BJ (cell line): ENCODE data around the gene CHRNA9. TPM values are rescaled to one million over a fixed set of nuclear protein-coding genes. Genes with fewer than 3 reads are reported as not detected.
A peak's percentile ranks its signal among the peaks of the same experiment; 100 is the strongest.

Experiments used
- CTCF ChIA-PET: fragments of 350-600 bp; formaldehyde crosslinking; extraction: SDS; loops from one replicate; lab custom pipeline; 2021; ENCODE audit warnings: antibody characterized with exemption, inconsistent platforms; lab: Yijun Ruan, JAX
- POLR2A ChIA-PET: fragments of 300-600 bp; sonication (Branson Sonifier 250); formaldehyde crosslinking; extraction: SDS; loops from one replicate; lab custom pipeline; 2021; ENCODE audit warnings: antibody characterized with exemption; lab: Charles Lee
- DNase-seq: peaks from one replicate; pipeline ENCODE4 v3.0.0-alpha.2; 2011; ENCODE audit warnings: low read depth
- H3K27me3 ChIP-seq: 2 replicates; pipeline ENCODE4 v1.6.0; 2011; ENCODE audit warnings: low read length; ENCODE audit not compliant: control insufficient read depth, insufficient read depth
- H3K36me3 ChIP-seq: 2 replicates; pipeline ENCODE4 v1.5.1; 2011; ENCODE audit warnings: low read length; ENCODE audit not compliant: control insufficient read depth, insufficient read depth
- H3K4me3 ChIP-seq: 2 replicates; pipeline ENCODE4 v1.5.1; 2011; ENCODE audit warnings: low read depth, mild to moderate bottlenecking, control low read depth, low read length
- polyA plus RNA-seq: library from polyadenylated mRNA; depleted of rRNA; stranded (reverse); fragments of >200 nt; gene quantifications from 2 replicates; pipeline ENCODE4 v1.2.3, GENCODE V29; 2011
- TF ChIP-seq, protein P1 (sequence below): IDR thresholded peaks from 2 replicates; pipeline ENCODE4 v1.5.1; 2011; ENCODE audit warnings: low read depth, mild to moderate bottlenecking, control low read depth, inconsistent platforms, low read length, moderate library complexity; ENCODE audit not compliant: insufficient read depth

Gene CHRNA9
- polyA plus RNA-seq, 1 experiment: 0.12 TPM

DNA sequence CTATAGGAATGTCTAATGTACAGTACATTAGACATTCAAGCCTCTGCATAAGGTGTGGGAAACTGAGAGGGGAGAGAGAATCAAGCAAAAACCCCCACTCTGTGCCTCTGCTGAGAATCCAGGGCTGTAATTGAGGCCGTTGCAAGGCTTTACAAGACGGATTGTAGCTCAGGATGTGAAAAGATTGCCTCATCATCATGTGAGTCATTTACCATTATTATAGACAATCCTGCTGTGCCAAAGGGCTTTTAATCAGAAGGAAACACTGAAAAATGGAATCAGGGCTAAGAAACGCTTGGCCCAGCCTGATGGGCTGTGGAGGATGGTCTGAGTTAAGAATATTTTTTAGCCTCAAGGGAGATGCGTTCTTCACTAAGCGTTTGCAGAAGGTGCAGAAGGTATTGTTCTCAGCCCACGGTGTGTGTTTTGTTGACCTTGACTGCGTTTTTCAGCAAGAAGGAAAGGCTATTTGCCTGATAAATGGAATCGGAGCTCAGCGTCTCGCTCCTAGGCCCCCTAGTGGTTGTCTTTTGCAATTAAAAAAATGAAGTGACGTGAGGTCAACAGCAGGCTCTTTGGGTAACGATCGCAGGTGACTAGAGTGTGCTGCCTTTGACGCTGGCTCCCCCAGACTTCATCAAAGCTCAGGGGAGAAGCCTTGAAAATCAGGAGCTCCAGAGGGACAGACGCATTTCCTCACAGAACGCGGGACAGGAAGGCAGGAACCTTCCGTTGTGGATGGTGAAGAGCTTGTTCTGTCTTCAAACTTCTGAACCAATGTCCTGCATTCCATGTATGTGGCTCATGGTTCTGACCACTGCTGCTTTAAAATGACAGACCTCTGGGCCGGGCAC, 18.1 kb upstream of the CHRNA9 start:
- H3K4me3 ChIP-seq: peak overlapping the region; percentile 16
- peak; percentile 82 for DNase-seq
- TF ChIP-seq, protein P1, sequence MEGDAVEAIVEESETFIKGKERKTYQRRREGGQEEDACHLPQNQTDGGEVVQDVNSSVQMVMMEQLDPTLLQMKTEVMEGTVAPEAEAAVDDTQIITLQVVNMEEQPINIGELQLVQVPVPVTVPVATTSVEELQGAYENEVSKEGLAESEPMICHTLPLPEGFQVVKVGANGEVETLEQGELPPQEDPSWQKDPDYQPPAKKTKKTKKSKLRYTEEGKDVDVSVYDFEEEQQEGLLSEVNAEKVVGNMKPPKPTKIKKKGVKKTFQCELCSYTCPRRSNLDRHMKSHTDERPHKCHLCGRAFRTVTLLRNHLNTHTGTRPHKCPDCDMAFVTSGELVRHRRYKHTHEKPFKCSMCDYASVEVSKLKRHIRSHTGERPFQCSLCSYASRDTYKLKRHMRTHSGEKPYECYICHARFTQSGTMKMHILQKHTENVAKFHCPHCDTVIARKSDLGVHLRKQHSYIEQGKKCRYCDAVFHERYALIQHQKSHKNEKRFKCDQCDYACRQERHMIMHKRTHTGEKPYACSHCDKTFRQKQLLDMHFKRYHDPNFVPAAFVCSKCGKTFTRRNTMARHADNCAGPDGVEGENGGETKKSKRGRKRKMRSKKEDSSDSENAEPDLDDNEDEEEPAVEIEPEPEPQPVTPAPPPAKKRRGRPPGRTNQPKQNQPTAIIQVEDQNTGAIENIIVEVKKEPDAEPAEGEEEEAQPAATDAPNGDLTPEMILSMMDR: peak; percentile 81
- H3K27me3 ChIP-seq: no peaks in the 10 kb centered on the region
- CTCF ChIA-PET: interaction anchor here (0.5 to 2.1 kb wide), 33 partner anchors 9 to 697 kb away, joined by 3 to 23 read pairs (median 3); partner anchors contain the start of genes CHRNA9, N4BP2 and PDS5A
- POLR2A ChIA-PET: interaction anchor here (0.5 kb wide), 1 partner anchor 86 kb away, joined by 3 read pairs; no protein-coding TSS in a partner anchor
- no peaks in the 10 kb centered on the region for H3K36me3 ChIP-seq

DNA sequence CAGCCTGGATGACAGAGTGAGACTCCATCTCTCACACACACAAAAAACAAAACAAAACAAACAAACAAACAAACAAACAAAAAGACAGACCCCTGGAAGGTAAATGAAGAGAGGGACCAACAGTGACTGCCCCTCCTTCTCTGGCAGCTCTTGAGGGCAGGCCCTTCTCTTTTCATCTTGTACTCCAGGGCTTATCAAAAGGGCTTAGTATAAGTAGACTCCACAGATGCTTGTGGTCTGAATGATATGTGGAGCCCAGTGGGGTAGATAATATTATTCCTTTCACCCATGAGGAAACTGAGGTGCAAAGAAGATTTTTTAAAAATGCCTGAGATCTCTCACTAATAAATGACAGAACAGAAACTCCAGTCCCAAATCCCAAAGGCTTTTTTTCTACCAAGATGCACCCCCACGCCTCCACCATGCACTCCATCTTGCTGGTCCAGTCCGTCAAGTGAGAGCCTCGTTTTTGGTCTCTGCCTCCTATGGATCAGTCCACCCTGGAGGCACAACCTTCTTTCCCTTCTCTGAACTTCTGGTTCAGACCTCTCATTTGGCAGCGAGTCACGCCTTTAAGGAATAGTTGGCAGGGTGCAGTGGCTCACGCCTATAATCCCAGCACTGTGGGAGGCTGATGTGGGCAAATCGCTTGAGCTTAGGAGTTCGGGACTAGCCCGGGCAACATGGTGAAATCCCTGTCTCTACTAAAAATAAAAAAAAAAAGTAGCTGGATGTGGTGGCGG, 17.0 kb upstream of the CHRNA9 start:
- TF ChIP-seq, protein P1: no peak
- H3K4me3 ChIP-seq: no peak overlapping the region
- H3K27me3 ChIP-seq: no peaks in the 10 kb centered on the region
- no peaks in the 10 kb centered on the region for H3K36me3 ChIP-seq
- CTCF ChIA-PET: interaction anchor here (0.8 to 2.1 kb wide), 16 partner anchors 8 to 401 kb away, joined by 3 to 19 read pairs (median 6); partner anchors contain the start of gene CHRNA9
- POLR2A ChIA-PET: no interaction called here
- no peak for DNase-seq

DNA sequence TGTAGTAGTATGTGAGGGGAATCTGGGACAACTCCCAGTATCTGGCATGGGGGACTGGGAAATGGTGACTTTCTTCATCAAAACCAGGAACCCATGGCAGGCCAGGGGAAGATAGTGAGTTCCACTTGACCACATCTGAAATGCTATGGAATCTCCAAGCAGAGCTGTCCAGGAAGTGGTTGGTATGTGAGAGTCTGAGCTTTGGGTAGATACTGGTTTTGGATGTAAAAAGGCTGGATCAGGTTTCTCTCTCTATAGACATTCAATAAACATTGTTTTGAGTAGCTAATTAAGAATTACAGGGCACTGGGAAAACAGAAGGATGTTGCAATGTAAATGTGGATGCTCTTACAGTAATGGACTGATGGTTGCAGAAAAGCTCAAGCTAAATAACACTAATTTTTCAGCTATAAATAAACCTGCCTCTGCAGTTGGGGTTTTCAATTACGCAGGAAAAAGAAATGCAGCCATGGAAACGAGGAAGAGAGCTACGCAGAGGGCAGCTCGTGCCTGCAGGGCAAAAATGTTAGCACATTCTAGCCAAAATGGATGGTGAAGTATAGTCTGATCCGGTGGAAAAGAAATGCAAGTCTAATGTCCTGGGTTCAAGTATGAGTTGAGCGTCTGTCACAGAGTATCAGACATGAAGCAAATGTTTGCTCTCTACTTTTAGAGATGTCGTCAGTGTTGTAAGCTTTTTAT, 13.4 kb upstream of the CHRNA9 start:
- H3K27me3 ChIP-seq: no peaks in the 10 kb centered on the region
- ChIA-PET POLR2A (interaction anchor here (0.6 to 1.3 kb wide), 4 partner anchors 12 to 810 kb away, joined by 3 to 12 read pairs (median 4); no protein-coding TSS in a partner anchor), CTCF (interaction anchor here (0.8 to 4.1 kb wide), 3 partner anchors 14 to 291 kb away, joined by 3 to 16 read pairs (median 3); partner anchors contain the start of genes CHRNA9 and N4BP2)
- DNase-seq: peak; percentile 77
- TF ChIP-seq, protein P1: no peak
- H3K4me3 ChIP-seq: no peak overlapping the region
- H3K36me3 ChIP-seq: no peaks in the 10 kb centered on the region

DNA sequence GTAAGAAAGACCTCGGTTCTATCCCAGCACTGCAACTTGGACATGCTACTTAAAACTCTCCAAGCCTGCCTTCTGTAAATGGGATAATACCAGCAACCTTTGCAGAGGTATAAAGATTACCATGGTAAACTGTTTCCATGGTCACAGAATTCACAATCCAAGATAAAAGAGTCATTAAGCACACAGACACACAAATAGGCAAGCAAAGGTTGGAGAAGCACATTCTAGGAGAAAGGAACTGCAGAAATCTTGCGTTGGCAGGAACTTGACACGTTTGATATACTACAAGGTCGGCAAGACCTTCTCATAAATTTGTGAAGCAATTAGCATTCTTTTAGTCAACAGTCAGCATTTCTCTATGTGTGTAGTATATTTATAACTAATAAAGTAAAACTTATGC, 12.3 kb upstream of the CHRNA9 start:
- ChIA-PET POLR2A (interaction anchor here (1.3 kb wide), 1 partner anchor 11 kb away, joined by 3 read pairs; no protein-coding TSS in a partner anchor), CTCF (interaction anchor here (4.1 kb wide), 1 partner anchor 266 kb away, joined by 16 read pairs; the partner anchor contains the start of gene N4BP2)
- DNase-seq: peak; percentile 19
- no peaks in the 10 kb centered on the region for H3K36me3 ChIP-seq
- TF ChIP-seq, protein P1: no peak
- peaks cover under 1% of the 10 kb centered on the region; the same call in 1 of the 2 replicates for H3K27me3 ChIP-seq
- no peak overlapping the region for H3K4me3 ChIP-seq
